GM21515 (cell line): ENCODE measurements around the gene MTOR.
"Not testable (repeated sequence)": the region's sequence is repeated elsewhere in the genome, so short reads cannot be mapped to it uniquely, and the experiment has no call there.

Experiments
- ATAC-seq: cut with Tn5 transposase; IDR thresholded peaks from one replicate; pipeline ENCODE4 v1.9.1; 2021; ENCODE audit not compliant: unreplicated experiment

The MTOR gene

GRCh38 chr1:11125931-11126330 lies 136.4 kb downstream of the MTOR start:
- no peak for ATAC-seq

GRCh38 chr1:11124965-11125364 lies 137.4 kb downstream of the MTOR start:
- no peak for ATAC-seq

DNA sequence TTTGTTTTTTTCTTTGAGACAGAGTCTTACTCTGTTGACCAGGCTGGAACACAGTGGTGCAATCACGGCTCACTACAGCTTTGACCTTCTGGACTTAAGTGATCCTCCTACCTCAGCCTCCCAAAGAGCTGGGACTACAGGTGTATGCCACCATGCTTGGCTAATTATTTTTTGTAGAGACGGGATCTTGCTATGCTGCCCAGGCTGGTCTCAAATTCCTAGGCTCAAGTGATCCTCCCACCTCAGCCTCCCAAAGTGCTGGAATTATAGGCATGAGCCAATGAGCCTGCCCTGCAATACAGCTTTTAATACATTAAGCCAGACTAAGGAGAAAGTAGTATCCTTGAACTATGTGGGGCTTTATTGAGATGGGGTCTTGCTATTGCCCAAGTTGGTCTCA lies 146.0 kb downstream of the MTOR start:
- no peak for ATAC-seq

GRCh38 chr1:11114966-11115365 lies 147.4 kb downstream of the MTOR start:
- no peak for ATAC-seq

DNA sequence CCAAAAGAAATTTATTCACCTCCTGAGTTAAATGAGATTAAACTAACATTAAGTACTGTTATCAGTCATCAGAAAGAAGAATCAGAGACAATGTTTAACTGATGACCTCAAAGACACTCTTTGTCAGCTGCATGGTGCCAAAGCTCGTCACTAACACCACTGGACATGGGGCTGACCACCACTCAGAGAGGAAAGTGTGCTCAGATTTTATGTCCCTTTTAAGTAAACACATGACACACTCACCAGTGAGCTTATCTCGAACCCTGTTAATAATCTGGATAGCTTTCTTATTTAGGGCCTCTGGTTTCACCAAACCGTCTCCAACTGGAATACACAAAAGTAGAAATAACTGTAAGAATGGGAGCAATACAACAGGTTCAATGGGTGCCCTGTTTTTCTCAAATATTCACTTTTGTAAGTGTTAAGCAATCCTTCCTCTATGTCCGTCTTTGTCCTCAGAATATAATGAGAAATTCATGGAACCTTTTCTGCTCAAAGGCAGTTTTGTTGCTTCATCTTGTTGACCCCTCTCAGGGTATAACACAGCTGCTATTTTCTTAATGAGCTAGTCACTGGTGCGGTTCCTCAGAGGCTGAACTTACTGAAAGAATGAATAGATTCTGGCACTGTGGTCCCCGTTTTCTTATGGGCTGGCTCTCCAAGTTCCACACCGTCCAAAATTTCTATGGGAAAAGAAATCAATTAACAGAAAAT lies 153.1 kb downstream of the MTOR start:
- no peak for ATAC-seq

DNA sequence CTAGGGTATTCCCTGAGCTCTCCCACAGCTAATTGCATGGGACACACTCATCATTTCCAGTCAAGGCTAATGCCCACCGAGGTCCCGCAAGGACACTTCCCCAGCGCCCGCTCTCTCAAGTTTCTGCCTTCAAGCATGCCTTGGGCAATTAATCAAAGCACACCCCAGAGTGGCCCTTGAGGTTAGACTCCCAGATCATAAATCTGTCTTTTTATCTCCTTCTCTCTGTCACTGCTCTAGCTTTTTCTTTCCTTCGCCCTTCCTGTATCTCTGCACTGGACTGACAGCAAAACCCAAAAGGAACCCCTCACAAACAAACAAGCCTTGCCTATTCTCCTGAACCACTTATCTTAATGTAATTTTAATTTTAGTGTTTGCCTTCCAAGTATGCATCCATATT lies 154.8 kb downstream of the MTOR start:
- no peak for ATAC-seq

GRCh38 chr1:11105586-11105985 lies 156.8 kb downstream of the MTOR start:
- no peak for ATAC-seq

DNA sequence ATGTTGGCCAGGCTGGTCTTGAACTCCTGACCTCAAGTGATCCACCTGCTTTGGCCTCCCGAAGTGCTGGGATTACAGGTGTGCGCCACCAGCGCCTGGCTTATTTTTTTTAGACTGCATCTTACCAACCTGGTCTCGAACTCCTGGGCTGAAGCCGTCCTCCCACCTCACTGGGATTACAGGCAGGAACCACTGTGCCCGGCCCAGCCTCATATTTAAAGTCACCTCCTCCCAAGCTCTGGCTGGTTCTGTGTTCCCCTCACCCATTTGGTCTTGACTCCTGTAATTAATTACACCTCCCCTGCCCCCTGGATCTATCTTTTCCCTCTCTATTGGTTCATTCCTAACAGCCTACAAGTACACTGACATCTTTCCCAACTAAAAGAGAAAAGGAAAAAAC lies 161.0 kb downstream of the MTOR start:
- ATAC-seq = no peak

DNA sequence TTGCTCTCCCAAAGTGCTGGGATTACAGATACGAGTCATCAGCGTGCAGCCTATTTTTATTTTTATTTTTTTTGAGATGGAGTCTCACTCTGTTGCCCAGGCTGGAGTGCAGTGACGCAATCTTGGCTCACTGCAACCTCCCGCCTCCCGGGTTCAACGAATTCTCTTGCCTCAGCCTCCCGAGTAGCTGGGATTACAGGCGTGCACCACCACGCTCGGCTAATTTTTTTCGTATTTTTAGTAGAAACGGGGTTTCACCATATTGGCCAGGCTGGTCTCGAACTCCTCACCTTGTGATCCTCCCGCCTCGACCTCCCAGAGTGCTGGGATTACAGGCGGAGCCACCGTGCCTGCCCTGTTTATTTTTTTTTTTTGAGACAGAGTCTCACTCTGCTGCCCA lies 161.5 kb downstream of the MTOR start:
- ATAC-seq = not testable (repeated sequence)

GRCh38 chr1:11100149-11100493 lies 162.2 kb downstream of the MTOR start:
- ATAC-seq = no peak

- ATAC-seq = peak; percentile 84
Observed at GRCh38 chr1:11099310-11100148, 162.8 kb downstream of the MTOR start, which contains the start of gene EXOSC10. Gene EXOSC10 (minus strand): TSS chr1:11099869. CDS start chr1:11099831, 38 bp downstream.

GRCh38 chr1:11098931-11099309 lies 163.4 kb downstream of the MTOR start:
- no peak for ATAC-seq

DNA sequence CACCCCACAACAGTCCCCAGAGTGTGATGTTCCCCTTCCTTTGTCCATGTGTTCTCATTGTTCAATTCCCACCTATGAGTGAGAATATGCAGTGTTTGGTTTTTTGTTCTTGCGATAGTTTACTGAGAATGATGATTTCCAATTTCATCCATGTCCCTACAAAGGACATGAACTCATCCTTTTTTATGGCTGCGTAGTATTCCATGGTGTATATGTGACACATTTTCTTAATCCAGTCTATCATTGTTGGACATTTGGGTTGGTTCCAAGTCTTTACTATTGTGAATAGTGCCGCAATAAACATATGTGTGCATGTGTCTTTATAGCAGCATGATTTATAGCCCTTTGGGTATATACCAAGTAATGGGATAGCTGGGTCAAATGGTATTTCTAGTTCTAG lies 178.6 kb downstream of the MTOR start:
- not testable (repeated sequence) for ATAC-seq

DNA sequence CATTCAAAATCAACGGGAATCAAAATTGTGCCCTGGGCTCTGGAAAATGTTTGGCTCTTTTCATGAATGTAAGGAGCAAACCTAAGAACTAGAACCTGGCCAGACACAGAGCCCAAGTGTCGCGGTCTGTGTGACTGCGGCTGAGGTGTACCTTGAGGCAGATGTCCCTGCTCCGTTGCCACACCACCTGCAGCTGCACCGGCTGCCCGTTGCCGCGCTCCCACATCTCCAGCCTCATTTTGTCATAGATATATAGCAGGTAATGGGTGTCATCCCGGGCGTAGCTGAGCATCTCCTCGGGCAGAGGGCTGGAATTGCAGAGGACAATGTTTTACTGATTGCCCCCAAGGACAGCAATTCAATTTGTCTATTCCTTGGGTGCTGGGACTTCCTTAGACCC lies 181.4 kb downstream of the MTOR start:
- ATAC-seq = no peak

DNA sequence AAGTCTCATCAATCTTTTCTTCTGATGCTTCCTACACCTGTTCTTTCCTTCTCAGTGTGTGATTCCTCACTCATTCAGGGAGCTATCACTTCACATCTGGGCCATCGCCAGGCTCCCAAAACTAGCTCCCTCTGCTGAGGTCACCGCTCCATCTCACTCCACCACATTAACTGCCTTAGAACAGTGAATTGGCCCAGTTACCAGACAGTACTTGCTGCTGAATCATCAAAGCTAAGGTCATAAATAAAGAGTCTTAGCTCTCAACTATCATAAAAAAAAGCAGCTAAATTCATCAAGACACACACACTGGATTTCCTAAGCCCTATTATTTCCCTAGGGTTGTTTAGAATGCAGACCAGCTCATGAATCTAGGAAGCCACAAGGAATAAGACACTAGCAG lies 183.7 kb downstream of the MTOR start:
- no peak for ATAC-seq

DNA sequence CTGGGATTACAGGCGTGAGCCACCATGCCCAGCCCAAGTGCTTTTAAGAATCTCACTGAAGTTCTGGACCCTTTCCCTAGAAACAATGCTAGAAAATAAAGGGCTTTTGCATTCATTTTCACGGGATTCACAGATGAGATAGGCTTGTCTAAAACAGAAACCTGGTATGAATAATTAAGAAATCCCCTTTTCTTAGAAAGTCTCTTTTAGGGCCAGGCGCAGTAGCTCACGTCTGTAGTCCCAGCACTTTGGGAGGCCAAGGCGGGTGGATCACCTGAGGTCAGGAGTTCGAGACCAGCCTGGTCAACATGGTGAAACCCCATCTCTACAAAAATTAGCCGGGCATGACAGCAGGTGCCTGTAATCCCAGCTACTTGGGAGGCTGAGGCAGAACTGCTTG lies 189.0 kb downstream of the MTOR start:
- not testable (repeated sequence) for ATAC-seq

- no peak for ATAC-seq
Observed at GRCh38 chr1:11072216-11072917, 190.0 kb downstream of the MTOR start.

GRCh38 chr1:11071463-11072215 lies 190.7 kb downstream of the MTOR start:
- ATAC-seq = no peak

GRCh38 chr1:11070876-11071275 lies 191.5 kb downstream of the MTOR start:
- ATAC-seq = no peak

GRCh38 chr1:11068600-11069473 lies 193.5 kb downstream of the MTOR start:
- no peak for ATAC-seq
